BLaER1 (cell line): ENCODE data around the gene FAM3D.
A peak's percentile ranks its signal among the peaks of the same experiment; 100 is the strongest.

Source experiments
- H3K27ac ChIP-seq: shearing (Covaris generic); formaldehyde crosslinking; 2 replicates; pipeline ENCODE4 v1.8.1; 2022
- H3K27me3 ChIP-seq: shearing (Covaris generic); formaldehyde crosslinking; 2 replicates; pipeline ENCODE4 v1.8.1; 2022
- H3K36me3 ChIP-seq: shearing (Covaris generic); formaldehyde crosslinking; 2 replicates; pipeline ENCODE4 v1.8.1; 2022
- H3K4me1 ChIP-seq: shearing (Covaris generic); formaldehyde crosslinking; 2 replicates; pipeline ENCODE4 v1.8.1; 2022
- H3K4me2 ChIP-seq: shearing (Covaris generic); formaldehyde crosslinking; 2 replicates; pipeline ENCODE4 v1.8.1; 2022
- H3K4me3 ChIP-seq: shearing (Covaris generic); formaldehyde crosslinking; 2 replicates; pipeline ENCODE4 v1.8.1; 2022
- H3K9ac ChIP-seq: shearing (Covaris generic); formaldehyde crosslinking; 2 replicates; pipeline ENCODE4 v1.8.1; 2022
- H3K9me3 ChIP-seq: shearing (Covaris generic); formaldehyde crosslinking; 2 replicates; pipeline ENCODE4 v1.8.1; 2022
- H4K20me1 ChIP-seq: shearing (Covaris generic); formaldehyde crosslinking; 2 replicates; pipeline ENCODE4 v1.8.1; 2022
- Cebpa-rat ChIP-seq: shearing (Covaris generic); IDR thresholded peaks from 2 replicates; pipeline ENCODE4 v1.8.1; 2022

Gene FAM3D

DNA sequence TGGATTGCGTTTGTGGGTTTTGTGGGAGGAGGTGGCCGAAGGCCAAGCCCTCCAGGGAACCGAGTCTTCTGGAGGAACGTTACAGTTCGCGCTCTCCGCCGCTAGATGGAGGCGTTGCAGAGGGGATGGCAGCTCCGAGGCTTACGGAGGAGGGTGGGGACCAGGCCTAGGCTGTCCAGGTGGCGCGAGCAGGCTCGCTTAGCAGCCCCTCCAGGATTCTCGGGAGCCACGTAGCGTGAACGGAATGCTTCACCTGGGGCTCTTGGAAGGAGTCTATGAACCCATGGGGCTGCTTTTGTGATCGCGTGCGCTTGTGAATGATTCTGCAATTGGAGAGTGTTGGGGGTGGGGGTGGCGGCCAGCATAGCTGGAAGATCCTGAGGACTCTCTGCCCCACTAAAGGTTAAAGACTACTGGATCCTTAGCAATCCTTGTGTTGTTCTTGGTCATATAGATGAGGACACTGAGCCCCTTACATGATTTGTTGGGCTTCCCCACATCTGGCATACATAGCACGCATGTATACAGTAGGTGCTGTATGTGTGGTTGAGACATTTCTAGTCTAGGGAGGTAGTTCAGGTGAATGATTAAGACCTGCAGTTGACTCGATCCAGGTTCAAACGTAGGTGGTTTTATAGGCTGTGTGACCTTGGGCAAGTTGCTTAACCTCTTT, 25.7 kb downstream of the FAM3D start:
- no peak overlapping the region for H3K9ac ChIP-seq
- no peak overlapping the region for H3K4me3 ChIP-seq
- H4K20me1 ChIP-seq, result no peaks in the 10 kb centered on the region
- H3K36me3 ChIP-seq, result no peaks in the 10 kb centered on the region
- peak overlapping the region; percentile 31 for H3K4me2 ChIP-seq
- H3K27ac ChIP-seq, result no peak overlapping the region
- H3K27me3 ChIP-seq, result no peaks in the 10 kb centered on the region
- peaks cover 15% of the 10 kb centered on the region for H3K9me3 ChIP-seq
- peaks cover 55% of the 10 kb centered on the region for H3K4me1 ChIP-seq
- no peak for TF ChIP-seq Cebpa-rat

DNA sequence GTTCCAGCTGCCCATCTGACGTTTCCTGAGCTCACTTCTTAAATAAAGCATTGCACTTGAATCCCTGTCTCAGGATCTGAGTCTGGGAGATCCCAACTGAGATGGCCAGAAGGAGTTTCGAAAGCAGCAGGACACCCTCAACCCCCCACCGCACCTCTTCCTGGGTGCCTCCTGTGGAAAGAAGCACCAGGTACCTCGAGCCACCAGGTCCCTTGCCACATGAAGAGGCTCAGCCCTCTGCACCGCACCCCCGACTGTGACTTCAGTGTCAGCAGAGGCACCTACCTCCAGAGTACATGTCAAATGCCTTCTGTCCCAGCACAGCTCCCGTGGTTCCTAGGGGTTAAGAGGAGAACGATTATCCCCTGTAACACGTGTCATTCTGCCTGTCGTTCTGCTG, 26.7 kb downstream of the FAM3D start:
- Histone ChIP-seq H3K9me3 (peaks cover 12% of the 10 kb centered on the region), H3K4me3 (no peak overlapping the region), H3K36me3 (no peaks in the 10 kb centered on the region), H3K27ac (no peak overlapping the region), H3K27me3 (no peaks in the 10 kb centered on the region), H3K9ac (0 out of 2 replicates have a peak overlapping the region, but pooled peaks have one; percentile 12), H4K20me1 (no peaks in the 10 kb centered on the region), H3K4me1 (peaks cover 55% of the 10 kb centered on the region), H3K4me2 (no peak overlapping the region)
- no peak for TF ChIP-seq Cebpa-rat

DNA sequence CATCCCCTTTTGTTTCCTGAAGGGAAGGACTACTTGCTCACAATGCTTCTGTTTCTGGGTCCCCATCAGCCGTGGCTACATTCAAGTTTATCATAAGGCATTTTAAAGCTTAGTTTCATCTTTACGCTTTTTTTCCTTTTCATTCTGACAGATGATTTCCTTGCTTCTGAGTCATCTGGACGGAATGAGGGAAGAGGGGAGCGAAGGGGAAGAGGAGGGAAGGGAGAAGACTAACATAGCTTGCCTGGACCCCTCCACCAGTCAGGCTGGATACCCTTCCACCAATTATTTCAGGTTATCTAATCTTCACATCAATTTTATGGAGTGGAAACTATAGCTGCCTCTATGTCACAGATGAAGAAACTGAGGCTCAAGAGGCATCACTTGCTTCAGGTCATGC, 27.6 kb downstream of the FAM3D start:
- H3K4me2 ChIP-seq, result no peak overlapping the region
- no peaks in the 10 kb centered on the region for H4K20me1 ChIP-seq
- no peaks in the 10 kb centered on the region for H3K36me3 ChIP-seq
- H3K9me3 ChIP-seq, result peaks cover 4% of the 10 kb centered on the region
- no peaks in the 10 kb centered on the region for H3K27me3 ChIP-seq
- no peak overlapping the region for H3K4me3 ChIP-seq
- no peak overlapping the region for H3K27ac ChIP-seq
- no peak for TF ChIP-seq Cebpa-rat
- 0 out of 2 replicates have a peak overlapping the region, but pooled peaks have one; percentile 12 for H3K9ac ChIP-seq
- H3K4me1 ChIP-seq, result peaks cover 61% of the 10 kb centered on the region

DNA sequence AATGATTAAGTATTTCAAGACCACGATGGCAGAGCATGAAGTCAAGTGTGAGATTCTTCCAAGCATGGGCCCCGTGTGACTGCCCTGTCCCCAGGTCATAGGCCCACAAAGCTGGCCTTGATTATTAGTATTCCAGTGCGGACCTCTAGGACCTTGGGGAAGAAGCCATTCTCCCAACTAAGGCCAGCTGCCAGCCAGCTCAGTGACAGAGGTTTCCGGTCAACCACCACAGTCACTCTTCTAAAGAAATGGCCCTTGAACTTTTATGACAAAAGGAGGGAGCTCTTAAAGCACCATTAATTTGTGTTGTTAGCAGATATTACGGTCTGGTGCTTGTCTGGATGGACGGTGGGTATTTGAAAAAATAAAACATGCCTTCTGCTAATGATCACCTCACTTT, 28.0 kb downstream of the FAM3D start:
- no peaks in the 10 kb centered on the region; the same call in 1 of the 2 replicates for H3K9me3 ChIP-seq
- H3K4me1 ChIP-seq, result peaks cover 65% of the 10 kb centered on the region
- no peak overlapping the region for H3K9ac ChIP-seq
- H3K4me3 ChIP-seq, result no peak overlapping the region
- TF ChIP-seq Cebpa-rat, result no peak
- no peaks in the 10 kb centered on the region for H4K20me1 ChIP-seq
- H3K27me3 ChIP-seq, result no peaks in the 10 kb centered on the region
- no peak overlapping the region for H3K27ac ChIP-seq
- H3K36me3 ChIP-seq, result no peaks in the 10 kb centered on the region
- no peak overlapping the region for H3K4me2 ChIP-seq

- Histone ChIP-seq H3K27me3 (no peaks in the 10 kb centered on the region), H3K27ac (peak overlapping the region; percentile 3; the same call in 1 of the 2 replicates), H3K9ac (no peak overlapping the region), H3K4me2 (peak overlapping the region; percentile 86; the same call in 1 of the 2 replicates), H3K4me3 (no peak overlapping the region), H3K9me3 (no peaks in the 10 kb centered on the region), H4K20me1 (no peaks in the 10 kb centered on the region), H3K4me1 (peaks cover 74% of the 10 kb centered on the region), H3K36me3 (no peaks in the 10 kb centered on the region)
- no peak for TF ChIP-seq Cebpa-rat
Measured at GRCh38 chr3:58637509-58637908, 29.1 kb downstream of the FAM3D start.

DNA sequence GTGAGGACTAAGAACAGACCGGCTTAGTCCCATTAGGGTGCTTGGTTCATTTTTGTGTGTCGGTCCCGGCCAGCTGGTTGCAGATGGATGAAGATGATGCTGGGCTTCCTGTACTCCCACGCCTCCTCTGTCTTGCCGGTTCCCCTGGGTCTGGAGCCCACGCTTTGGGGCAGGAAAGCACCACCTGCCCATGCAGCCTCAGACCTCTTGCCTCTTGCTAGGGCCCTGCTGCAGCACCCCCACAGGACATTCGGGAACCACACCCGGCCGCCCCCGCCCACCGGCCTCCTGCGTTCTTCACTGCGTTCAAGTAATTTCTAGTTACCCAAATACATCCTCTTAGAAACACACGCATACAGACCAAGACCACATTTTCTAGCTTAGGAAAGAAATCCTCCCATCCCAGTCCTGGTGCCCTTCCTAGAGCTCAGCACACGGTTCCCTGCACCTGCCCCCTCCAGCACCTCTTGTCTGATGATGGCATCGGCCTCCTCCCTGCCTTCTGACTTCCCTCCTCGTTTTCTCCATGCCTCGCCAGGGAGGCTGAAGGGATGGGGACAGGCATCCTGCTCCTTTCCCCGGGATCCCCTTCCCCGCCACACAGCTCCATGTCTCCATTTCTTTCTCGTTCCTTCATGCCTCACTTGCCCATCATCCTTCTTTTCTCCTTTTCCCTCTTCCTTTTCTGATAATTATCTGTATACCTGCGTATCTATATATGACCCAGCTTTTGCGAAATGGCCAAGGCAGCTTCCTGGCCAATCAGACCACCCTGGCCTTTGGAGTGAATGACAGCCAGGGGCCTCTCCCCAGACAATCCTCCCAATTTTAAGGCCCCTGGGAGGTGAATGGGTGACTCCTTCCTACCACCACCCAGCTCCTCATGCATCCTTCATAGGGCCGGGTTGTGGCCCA, 30.9 kb downstream of the FAM3D start:
- Histone ChIP-seq H3K9me3 (no peaks in the 10 kb centered on the region), H3K27ac (peak overlapping the region; percentile 40), H3K27me3 (no peaks in the 10 kb centered on the region), H3K4me2 (peak overlapping the region; percentile 86), H3K9ac (no peak overlapping the region), H3K36me3 (no peaks in the 10 kb centered on the region), H3K4me3 (0 out of 2 replicates have a peak overlapping the region, but pooled peaks have one; percentile 23), H4K20me1 (no peaks in the 10 kb centered on the region), H3K4me1 (peaks cover 63% of the 10 kb centered on the region)
- no peak for TF ChIP-seq Cebpa-rat

DNA sequence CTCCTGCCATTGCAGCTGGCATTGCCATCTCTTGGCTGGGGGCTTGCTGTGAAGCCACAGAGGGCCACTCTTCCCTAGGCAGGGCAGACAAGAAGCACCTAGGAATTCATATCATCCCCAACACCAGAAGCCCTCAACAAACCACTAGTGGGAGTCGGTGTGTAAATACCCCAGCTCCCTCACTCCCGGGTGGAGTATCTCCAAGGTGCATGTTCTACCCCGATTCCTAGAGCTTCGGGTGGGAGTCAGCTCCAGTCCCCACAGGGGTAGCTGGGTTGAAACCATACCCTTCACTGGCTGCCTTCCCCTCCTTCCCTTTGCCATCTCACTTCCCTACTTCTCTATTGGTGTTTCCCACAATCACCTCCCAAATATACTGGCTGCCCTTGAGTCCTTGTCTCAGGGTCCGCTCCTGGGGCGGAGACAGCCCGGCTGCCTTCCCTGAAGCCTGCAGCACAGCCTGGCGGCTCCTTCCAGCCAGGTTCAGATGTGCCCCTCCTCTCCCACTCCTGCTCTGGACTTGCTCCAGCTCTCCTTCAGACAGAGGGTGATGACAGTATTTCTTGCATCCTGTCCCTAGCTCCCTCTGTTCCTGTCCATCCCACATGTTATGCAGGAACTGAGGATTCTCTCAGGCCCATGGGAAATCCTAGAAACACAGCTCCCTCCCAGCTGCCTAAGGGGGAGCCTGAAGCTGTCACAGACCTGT, 33.3 kb downstream of the FAM3D start:
- no peak overlapping the region for H3K27ac ChIP-seq
- peak overlapping the region; percentile 50 for H3K4me2 ChIP-seq
- no peaks in the 10 kb centered on the region for H4K20me1 ChIP-seq
- no peaks in the 10 kb centered on the region for H3K36me3 ChIP-seq
- TF ChIP-seq Cebpa-rat, result no peak
- no peaks in the 10 kb centered on the region for H3K9me3 ChIP-seq
- H3K4me1 ChIP-seq, result peaks cover 56% of the 10 kb centered on the region
- H3K27me3 ChIP-seq, result no peaks in the 10 kb centered on the region
- H3K4me3 ChIP-seq, result no peak overlapping the region
- no peak overlapping the region for H3K9ac ChIP-seq

GRCh38 chr3:58631742-58632141, 34.8 kb downstream of the FAM3D start:
- no peaks in the 10 kb centered on the region for H4K20me1 ChIP-seq
- TF ChIP-seq Cebpa-rat, result no peak

DNA sequence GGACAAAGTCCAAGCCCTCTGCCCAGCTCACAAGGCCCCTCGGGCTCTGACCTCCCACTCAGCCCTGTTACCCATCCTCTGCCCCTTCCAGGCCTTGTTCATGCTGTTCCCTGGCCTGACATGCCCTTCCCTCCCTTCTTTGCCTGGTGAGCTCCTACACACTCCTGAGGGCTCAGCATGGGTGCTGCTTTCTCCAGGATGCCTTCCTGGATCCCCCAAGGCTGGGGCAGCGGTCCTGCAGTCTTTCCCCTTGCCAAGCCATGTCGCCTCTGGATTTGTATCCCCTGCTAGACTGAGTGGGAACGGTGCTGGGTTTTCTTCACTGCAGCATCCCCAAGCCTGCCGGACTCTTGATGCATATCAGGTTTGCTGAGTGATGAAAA, 35.9 kb downstream of the FAM3D start:
- peaks cover 38% of the 10 kb centered on the region for H3K4me1 ChIP-seq
- no peak overlapping the region for H3K27ac ChIP-seq
- no peaks in the 10 kb centered on the region for H3K27me3 ChIP-seq
- no peaks in the 10 kb centered on the region for H3K9me3 ChIP-seq
- H3K4me3 ChIP-seq, result no peak overlapping the region
- no peak overlapping the region for H3K9ac ChIP-seq
- H4K20me1 ChIP-seq, result no peaks in the 10 kb centered on the region
- TF ChIP-seq Cebpa-rat, result no peak
- no peaks in the 10 kb centered on the region for H3K36me3 ChIP-seq
- H3K4me2 ChIP-seq, result no peak overlapping the region

More at GRCh38 chr3:58631742-58632141, 34.8 kb downstream of the FAM3D start:
- Histone ChIP-seq H3K4me1 (peaks cover 48% of the 10 kb centered on the region), H3K27me3 (no peaks in the 10 kb centered on the region), H3K9ac (no peak overlapping the region), H3K36me3 (no peaks in the 10 kb centered on the region), H3K4me2 (no peak overlapping the region), H3K27ac (no peak overlapping the region), H3K9me3 (no peaks in the 10 kb centered on the region), H3K4me3 (no peak overlapping the region)
